GM18907 (cell line): Measurements from ENCODE around the gene HRC.
"Not testable (repeated sequence)": the region's sequence is repeated elsewhere in the genome, so short reads cannot be mapped to it uniquely, and the experiment has no call there.

ENCODE experiments used
- ATAC-seq: cut with Tn5 transposase; IDR thresholded peaks from one replicate; pipeline ENCODE4 v1.9.1; 2021; ENCODE audit warnings: mild to moderate bottlenecking, moderate library complexity; ENCODE audit not compliant: unreplicated experiment

Gene HRC

GRCh38 chr19:49160450-49161189 lies 5.4 kb upstream of the HRC start:
- ATAC-seq, result no peak

- ATAC-seq, result no peak
Observed at GRCh38 chr19:49157445-49158224, 2.4 kb upstream of the HRC start, which contains the start of gene TRPM4. Gene TRPM4 (plus strand): TSS chr19:49157792. CDS start chr19:49157867, 75 bp downstream.

- ATAC-seq, result no peak
Observed at GRCh38 chr19:49155820-49156346, 687 bp upstream of the HRC start.

- ATAC-seq, result no peak
Observed at GRCh38 chr19:49154279-49154678, 917 bp downstream of the HRC start.

- ATAC-seq, result no peak
Observed at GRCh38 chr19:49153167-49153809, 1.9 kb downstream of the HRC start.

- no peak for ATAC-seq
Observed at GRCh38 chr19:49152119-49152550, 3.1 kb downstream of the HRC start.

GRCh38 chr19:49151267-49152118 lies 3.7 kb downstream of the HRC start:
- no peak for ATAC-seq

GRCh38 chr19:49150944-49151243 lies 4.3 kb downstream of the HRC start:
- ATAC-seq, result no peak

- ATAC-seq, result no peak
Observed at GRCh38 chr19:49150106-49150943, 4.9 kb downstream of the HRC start.

GRCh38 chr19:49149652-49150105 lies 5.5 kb downstream of the HRC start:
- ATAC-seq, result no peak

- ATAC-seq, result no peak
Observed at GRCh38 chr19:49148784-49149651, 6.2 kb downstream of the HRC start.

- ATAC-seq, result no peak
Observed at GRCh38 chr19:49148044-49148682, 7.0 kb downstream of the HRC start.

GRCh38 chr19:49146408-49146770 lies 8.8 kb downstream of the HRC start:
- not testable (repeated sequence) for ATAC-seq

GRCh38 chr19:49145573-49146407 lies 9.4 kb downstream of the HRC start:
- no peak for ATAC-seq

GRCh38 chr19:49142866-49143335 lies 12.3 kb downstream of the HRC start:
- peak; percentile 72 for ATAC-seq

GRCh38 chr19:49141352-49141751 lies 13.8 kb downstream of the HRC start:
- ATAC-seq, result no peak

GRCh38 chr19:49140951-49141350 lies 14.2 kb downstream of the HRC start:
- ATAC-seq, result no peak
